HG02970 (cell line): ENCODE measurements around the gene SCP2.

Experiments
- ATAC-seq: cut with Tn5 transposase; IDR thresholded peaks from one replicate; pipeline ENCODE4 v1.9.1; 2021; ENCODE audit warnings: mild to moderate bottlenecking, moderate library complexity, moderate number of reproducible peaks; ENCODE audit not compliant: unreplicated experiment, low FRiP score

Gene SCP2

GRCh38 chr1:53026254-53026653, 99.2 kb downstream of the SCP2 start:
- no peak for ATAC-seq

- ATAC-seq = no peak
Measured at GRCh38 chr1:53031732-53032131, 104.7 kb downstream of the SCP2 start.

GRCh38 chr1:53037159-53037558, 110.1 kb downstream of the SCP2 start:
- no peak for ATAC-seq

- no peak for ATAC-seq
Measured at GRCh38 chr1:53038566-53038965, 111.5 kb downstream of the SCP2 start.

GRCh38 chr1:53043271-53043670, 116.2 kb downstream of the SCP2 start:
- ATAC-seq = no peak

GRCh38 chr1:53044926-53045325, 117.8 kb downstream of the SCP2 start:
- ATAC-seq = no peak

GRCh38 chr1:53046930-53047329, 119.9 kb downstream of the SCP2 start:
- no peak for ATAC-seq

GRCh38 chr1:53047737-53048736, 121.0 kb downstream of the SCP2 start:
- no peak for ATAC-seq

- ATAC-seq = no peak
Measured at GRCh38 chr1:53048960-53049573, 122.0 kb downstream of the SCP2 start.

GRCh38 chr1:53049574-53049967, 122.5 kb downstream of the SCP2 start:
- ATAC-seq = no peak

- no peak for ATAC-seq
Measured at GRCh38 chr1:53050310-53050709, 123.2 kb downstream of the SCP2 start.

GRCh38 chr1:53051676-53052075, 124.6 kb downstream of the SCP2 start:
- ATAC-seq = no peak

- ATAC-seq = no peak
Measured at GRCh38 chr1:53057127-53057526, 130.1 kb downstream of the SCP2 start.

GRCh38 chr1:53060579-53060978, 133.5 kb downstream of the SCP2 start:
- no peak for ATAC-seq

- no peak for ATAC-seq
Measured at GRCh38 chr1:53061123-53061858, 134.2 kb downstream of the SCP2 start.

GRCh38 chr1:53061859-53062707, 135.0 kb downstream of the SCP2 start, which contains the start of gene PODN:
TSS of gene PODN (plus strand) at chr1:53062213. CDS start at chr1:53069856, 7,643 bp downstream.
- no peak for ATAC-seq

- ATAC-seq = no peak
Measured at GRCh38 chr1:53062708-53063591, 135.9 kb downstream of the SCP2 start.

GRCh38 chr1:53063744-53064515, 136.9 kb downstream of the SCP2 start:
- no peak for ATAC-seq
